Measurements from ENCODE around the gene PSMD1. TPM values are rescaled to one million over a fixed set of nuclear protein-coding genes. Genes with fewer than 3 reads are reported as not detected.

The PSMD1 gene
- total and polyA plus RNA-seq, 2 donors (not counting 3 experiments of a cell fraction or from before 2014, with no cell fraction given): 163 to 209 TPM

DNA sequence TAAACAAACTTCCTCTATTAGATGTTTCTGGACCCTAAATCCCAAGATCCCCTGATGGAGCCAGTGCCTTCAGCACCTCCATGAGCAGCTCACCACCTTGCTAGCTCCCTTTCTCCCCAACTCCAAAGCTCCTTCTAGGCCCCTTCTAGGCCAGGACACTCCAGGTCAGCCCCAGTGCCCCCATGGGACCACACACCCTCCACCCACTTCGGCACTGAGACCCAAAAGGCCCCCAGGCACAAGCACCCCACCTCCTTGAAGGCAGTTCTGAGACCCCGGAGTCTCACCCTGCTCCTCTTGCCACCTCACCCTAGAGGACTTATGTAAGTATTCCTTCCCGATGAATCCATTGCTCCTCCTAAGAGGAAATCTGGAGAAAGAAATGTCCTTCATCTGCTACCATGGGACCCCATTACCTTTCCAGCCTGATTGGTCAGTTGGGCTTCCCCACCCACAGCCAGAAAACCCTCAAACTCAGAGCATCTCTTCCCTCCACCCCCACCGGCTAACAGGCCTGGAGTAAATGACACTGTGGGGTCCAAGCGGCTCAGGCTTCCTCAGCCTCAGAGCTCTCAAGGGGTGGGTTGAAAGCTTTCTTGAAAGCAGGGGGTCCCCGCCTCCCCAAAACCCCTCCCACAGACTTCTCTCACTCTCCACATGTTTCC, 132.0 kb downstream of the PSMD1 start:
- Histone ChIP-seq H3K4me1 (ENCODE audit: control insufficient read depth, extremely low read depth, insufficient read depth, low read length) (peaks cover 43% of the 10 kb centered on the region), H3K36me3 (ENCODE audit: control insufficient read depth in 2 of 2, extremely low read depth in 1 of 2, insufficient read depth in 2 of 2, low read length in 2 of 2) (no peaks in the 10 kb centered on the region), H3K79me2 (ENCODE audit: control insufficient read depth, insufficient read depth, low read length) (no peaks in the 10 kb centered on the region), H3K27ac (ENCODE audit: insufficient read depth, low read depth, low read length) (no peak overlapping the region), H2AFZ (ENCODE audit: low read depth, low read length) (no peak overlapping the region), H3K27me3 (ENCODE audit: control insufficient read depth in 2 of 2, insufficient read depth in 2 of 2, low read length in 2 of 2) (no peaks in the 10 kb centered on the region), H3K9me3 (replicated peaks; ENCODE audit: control insufficient read depth, insufficient read depth, low read length) (no peaks in the 10 kb centered on the region), H3K4me2 (ENCODE audit: insufficient read depth, low read length) (no peak overlapping the region), H3K4me3 (replicated peaks in 1 of 3; ENCODE audit: insufficient read depth in 1 of 3, low read depth in 1 of 3, low read length in 3 of 3) (no peak overlapping the region), H3K9ac (replicated peaks; ENCODE audit: extremely low read depth, insufficient read depth, low read length) (no peak overlapping the region), H4K20me1 (replicated peaks; ENCODE audit: control insufficient read depth, extremely low read depth, insufficient read depth, low read length) (no peaks in the 10 kb centered on the region), H3K9me1 (replicated peaks; ENCODE audit: control insufficient read depth, extremely low read depth, insufficient read depth, low read length) (no peaks in the 10 kb centered on the region)
- TF ChIP-seq, protein P1, sequence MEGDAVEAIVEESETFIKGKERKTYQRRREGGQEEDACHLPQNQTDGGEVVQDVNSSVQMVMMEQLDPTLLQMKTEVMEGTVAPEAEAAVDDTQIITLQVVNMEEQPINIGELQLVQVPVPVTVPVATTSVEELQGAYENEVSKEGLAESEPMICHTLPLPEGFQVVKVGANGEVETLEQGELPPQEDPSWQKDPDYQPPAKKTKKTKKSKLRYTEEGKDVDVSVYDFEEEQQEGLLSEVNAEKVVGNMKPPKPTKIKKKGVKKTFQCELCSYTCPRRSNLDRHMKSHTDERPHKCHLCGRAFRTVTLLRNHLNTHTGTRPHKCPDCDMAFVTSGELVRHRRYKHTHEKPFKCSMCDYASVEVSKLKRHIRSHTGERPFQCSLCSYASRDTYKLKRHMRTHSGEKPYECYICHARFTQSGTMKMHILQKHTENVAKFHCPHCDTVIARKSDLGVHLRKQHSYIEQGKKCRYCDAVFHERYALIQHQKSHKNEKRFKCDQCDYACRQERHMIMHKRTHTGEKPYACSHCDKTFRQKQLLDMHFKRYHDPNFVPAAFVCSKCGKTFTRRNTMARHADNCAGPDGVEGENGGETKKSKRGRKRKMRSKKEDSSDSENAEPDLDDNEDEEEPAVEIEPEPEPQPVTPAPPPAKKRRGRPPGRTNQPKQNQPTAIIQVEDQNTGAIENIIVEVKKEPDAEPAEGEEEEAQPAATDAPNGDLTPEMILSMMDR (IDR thresholded peaks at IDR 0.05; ENCODE audit: extremely low read depth in 1 of 2, insufficient read depth in 1 of 2, low read depth in 1 of 2, low read length in 2 of 2): no peak
- TF ChIP-seq POLR2A (IDR thresholded peaks at IDR 0.05; ENCODE audit: low read depth, low read length) (no peak), GATA2 (IDR thresholded peaks at IDR 0.05; ENCODE audit: insufficient read depth, insufficient read length, low read depth, low read length) (no peak), JUN (IDR thresholded peaks at IDR 0.05; ENCODE audit: borderline replicate concordance, insufficient read depth, insufficient read length, low read depth) (no peak), FOS (IDR thresholded peaks at IDR 0.05; ENCODE audit: borderline replicate concordance, insufficient read depth, low read length) (no peak)
- TF ChIP-seq, protein P2, sequence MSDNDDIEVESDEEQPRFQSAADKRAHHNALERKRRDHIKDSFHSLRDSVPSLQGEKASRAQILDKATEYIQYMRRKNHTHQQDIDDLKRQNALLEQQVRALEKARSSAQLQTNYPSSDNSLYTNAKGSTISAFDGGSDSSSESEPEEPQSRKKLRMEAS (IDR thresholded peaks at IDR 0.05; ENCODE audit: insufficient read depth, insufficient read length): no peak
- DNase-seq (ENCODE audit: low read depth, low spot score): no peak
- POLR2A ChIA-PET: no interaction called here
- CTCF ChIA-PET: interaction anchor here (0.5 to 11.0 kb wide), 7 partner anchors 9 to 264 kb away, joined by 3 to 226 read pairs (median 4); partner anchors contain the start of gene ARMC9
- FAIRE-seq: no peak
- dilution Hi-C loops (cut with MboI; ENCODE audit: extremely low pct_ligation_motif_present, low sequenced_read_pairs): no loop called here
- no TSS peak for BruUV-seq (replicated peaks)
- intact Hi-C loops (cut with micrococcal nuclease): no loop called here
